ENCODE data around the gene TRIM6. TPM values are rescaled to one million over a fixed set of nuclear protein-coding genes. Genes with fewer than 3 reads are reported as not detected.

TRIM6 gene
- total RNA-seq, 1 donor from 2014 or later, result 0.64 TPM

- Mint-ChIP-seq H3K36me3 (ENCODE audit: unreplicated experiment) (no peaks in the 10 kb centered on the region), H3K27ac (ENCODE audit: unreplicated experiment) (no peak overlapping the region), H3K27me3 (ENCODE audit: unreplicated experiment) (no peaks in the 10 kb centered on the region), H3K4me1 (ENCODE audit: low read depth, unreplicated experiment) (peaks cover 3% of the 10 kb centered on the region), H3K4me3 (ENCODE audit: unreplicated experiment) (no peak overlapping the region), H3K9me3 (ENCODE audit: unreplicated experiment) (no peaks in the 10 kb centered on the region)
- no peak for DNase-seq
- no peak for TF ChIP-seq CTCF (IDR thresholded peaks at IDR 0.05; ENCODE audit: partially characterized antibody, unreplicated experiment)
These were observed 39.7 kb upstream of the TRIM6 start for GRCh38 chr11:5556596-5557188.

GRCh38 chr11:5557751-5558150 lies 38.7 kb upstream of the TRIM6 start:
- H3K4me1 Mint-ChIP-seq (ENCODE audit: low read depth, unreplicated experiment), result peaks cover 3% of the 10 kb centered on the region
- no peaks in the 10 kb centered on the region for H3K27me3 Mint-ChIP-seq (ENCODE audit: unreplicated experiment)
- DNase-seq, result no peak
- no peaks in the 10 kb centered on the region for H3K36me3 Mint-ChIP-seq (ENCODE audit: unreplicated experiment)
- H3K9me3 Mint-ChIP-seq (ENCODE audit: unreplicated experiment), result no peaks in the 10 kb centered on the region
- no peak for TF ChIP-seq CTCF (IDR thresholded peaks at IDR 0.05; ENCODE audit: partially characterized antibody, unreplicated experiment)
- no peak overlapping the region for H3K27ac Mint-ChIP-seq (ENCODE audit: unreplicated experiment)
- H3K4me3 Mint-ChIP-seq (ENCODE audit: unreplicated experiment), result no peak overlapping the region

GRCh38 chr11:5564259-5565019 lies 32.0 kb upstream of the TRIM6 start:
- H3K4me1 Mint-ChIP-seq (ENCODE audit: low read depth, unreplicated experiment), result no peaks in the 10 kb centered on the region
- TF ChIP-seq CTCF (IDR thresholded peaks at IDR 0.05; ENCODE audit: partially characterized antibody, unreplicated experiment), result no peak
- no peak overlapping the region for H3K27ac Mint-ChIP-seq (ENCODE audit: unreplicated experiment)
- no peaks in the 10 kb centered on the region for H3K27me3 Mint-ChIP-seq (ENCODE audit: unreplicated experiment)
- H3K9me3 Mint-ChIP-seq (ENCODE audit: unreplicated experiment), result no peaks in the 10 kb centered on the region
- DNase-seq, result no peak
- H3K4me3 Mint-ChIP-seq (ENCODE audit: unreplicated experiment), result no peak overlapping the region
- H3K36me3 Mint-ChIP-seq (ENCODE audit: unreplicated experiment), result no peaks in the 10 kb centered on the region

- no peak for DNase-seq
- no peaks in the 10 kb centered on the region for H3K9me3 Mint-ChIP-seq (ENCODE audit: unreplicated experiment)
- H3K4me1 Mint-ChIP-seq (ENCODE audit: low read depth, unreplicated experiment), result no peaks in the 10 kb centered on the region
- H3K4me3 Mint-ChIP-seq (ENCODE audit: unreplicated experiment), result no peak overlapping the region
- H3K36me3 Mint-ChIP-seq (ENCODE audit: unreplicated experiment), result no peaks in the 10 kb centered on the region
- no peak for TF ChIP-seq CTCF (IDR thresholded peaks at IDR 0.05; ENCODE audit: partially characterized antibody, unreplicated experiment)
- no peak overlapping the region for H3K27ac Mint-ChIP-seq (ENCODE audit: unreplicated experiment)
- H3K27me3 Mint-ChIP-seq (ENCODE audit: unreplicated experiment), result no peaks in the 10 kb centered on the region
These were observed 21.8 kb upstream of the TRIM6 start for GRCh38 chr11:5574654-5575053.

- Mint-ChIP-seq H3K27ac (ENCODE audit: unreplicated experiment) (no peak overlapping the region), H3K4me1 (ENCODE audit: low read depth, unreplicated experiment) (no peaks in the 10 kb centered on the region), H3K36me3 (ENCODE audit: unreplicated experiment) (no peaks in the 10 kb centered on the region), H3K27me3 (ENCODE audit: unreplicated experiment) (no peaks in the 10 kb centered on the region), H3K9me3 (ENCODE audit: unreplicated experiment) (no peaks in the 10 kb centered on the region), H3K4me3 (ENCODE audit: unreplicated experiment) (no peak overlapping the region)
- no peak for DNase-seq
- no peak for TF ChIP-seq CTCF (IDR thresholded peaks at IDR 0.05; ENCODE audit: partially characterized antibody, unreplicated experiment)
These were observed 21.3 kb upstream of the TRIM6 start for GRCh38 chr11:5575152-5575551.

Data from glutamatergic neuron (in vitro differentiated cells).